Endodermal cell (in vitro differentiated cells): Measurements from ENCODE around the gene NKRF. TPM values are rescaled to one million over a fixed set of nuclear protein-coding genes. Genes with fewer than 3 reads are reported as not detected.

Experiments used
- DNase-seq: peaks from one replicate; pipeline ENCODE4 v3.0.0-alpha.2; 2017
- H3K27ac ChIP-seq: 2 replicates; pipeline ENCODE4 v1.5.1; 2013; ENCODE audit warnings: mild to moderate bottlenecking, low read depth, low read length, moderate library complexity
- H3K27me3 ChIP-seq: 2 replicates; pipeline ENCODE4 v1.6.1; 2013; ENCODE audit warnings: mild to moderate bottlenecking, low read length, moderate library complexity; ENCODE audit not compliant: insufficient read depth, control insufficient read depth, poor library complexity, severe bottlenecking
- H3K36me3 ChIP-seq: 2 replicates; pipeline ENCODE4 v1.7.0; 2013; ENCODE audit warnings: mild to moderate bottlenecking, low read length, moderate library complexity; ENCODE audit not compliant: control insufficient read depth, insufficient read depth
- H3K4me1 ChIP-seq: one replicate; pipeline ENCODE4 v1.7.0; 2013; ENCODE audit warnings: low read length; ENCODE audit not compliant: control insufficient read depth, insufficient read depth
- H3K4me3 ChIP-seq: 2 replicates; pipeline ENCODE4 v1.5.1; 2013; ENCODE audit warnings: mild to moderate bottlenecking, low read length, moderate library complexity
- H3K9ac ChIP-seq: 2 replicates; pipeline ENCODE4 v1.6.1; 2013; ENCODE audit warnings: mild to moderate bottlenecking, low read length, moderate library complexity; ENCODE audit not compliant: poor library complexity, severe bottlenecking; ENCODE audit errors: extremely low read depth
- H3K9me3 ChIP-seq: 2 replicates; pipeline ENCODE4 v1.6.1; 2013; ENCODE audit warnings: mild to moderate bottlenecking, low read length, moderate library complexity; ENCODE audit not compliant: control insufficient read depth
- H3K27ac Mint-ChIP-seq: 2 replicates; pipeline ENCODE4 v1.8.0; 2020; ENCODE audit warnings: mixed read lengths
- H3K27me3 Mint-ChIP-seq: 2 replicates; pipeline ENCODE4 v1.8.0; 2021; ENCODE audit warnings: mild to moderate bottlenecking, mixed read lengths; ENCODE audit not compliant: insufficient read depth
- H3K36me3 Mint-ChIP-seq: 2 replicates; pipeline ENCODE4 v1.8.0; 2020; ENCODE audit warnings: low read depth, mixed read lengths
- H3K4me1 Mint-ChIP-seq: 2 replicates; pipeline ENCODE4 v1.8.0; 2020; ENCODE audit warnings: mixed read lengths
- H3K4me3 Mint-ChIP-seq: 2 replicates; pipeline ENCODE4 v1.8.0; 2020; ENCODE audit warnings: mild to moderate bottlenecking, moderate library complexity, mixed read lengths
- H3K9me3 Mint-ChIP-seq: 2 replicates; pipeline ENCODE4 v1.8.0; 2020; ENCODE audit warnings: mild to moderate bottlenecking, mixed read lengths
- CTCF ChIP-seq: fragments of 200-600 bp; sonication (generic); conservative IDR thresholded peaks from 2 replicates; pipeline ENCODE4 v1.5.0; 2021; ENCODE audit warnings: antibody characterized with exemption, mild to moderate bottlenecking
- WGBS, 2 experiments: methylation state at CpG; one replicate each; pipeline versions ENCODE4 v1.1.5 to v1.1.7; 2013; ENCODE audit warnings: missing lambda C conversion rate in 2 of 2, mixed read lengths in 1 of 2; ENCODE audit not compliant: insufficient coverage in 1 of 2, insufficient read length in 1 of 2; 5-methylcytosine and 5-hydroxymethylcytosine counted together
- microRNA-seq: library from miRNA; unstranded; fragments of <30 nt; microRNA quantifications from one replicate; pipeline ENCODE4 v1.2.0, GENCODE V29; 2020; ENCODE audit warnings: borderline microRNAs expressed
- total RNA-seq, 2 donors: library from RNA; stranded (reverse); fragmentation: NEBNext Ultra II Directional in 1 of 2; extraction: Animal tissue kit (Norgen Biotek cat#: 25700) in 1 of 2; gene quantifications; 2 replicates in 1 of 2; 3 replicates in 1 of 2; pipeline ENCODE4 v1.2.1, GENCODE V29; 2021

Gene NKRF
- total RNA-seq, 2 donors from 2014 or later, result 14.3 to 15.8 TPM

GRCh38 chrX:119549327-119550016 lies 56.8 kb downstream of the NKRF start:
- no peak overlapping the region for H3K4me3 Mint-ChIP-seq
- no peak for TF ChIP-seq CTCF
- Histone ChIP-seq H3K9me3 (no peaks in the 10 kb centered on the region), H3K9ac (no peak overlapping the region), H3K4me3 (no peak overlapping the region), H3K4me1 (no peaks in the 10 kb centered on the region), H3K27me3 (no peaks in the 10 kb centered on the region), H3K36me3 (no peaks in the 10 kb centered on the region), H3K27ac (no peak overlapping the region)
- WGBS, 2 experiments, result 76 to 86% methylated on average over 2 to 6 of the region's 7 CpGs
- H3K36me3 Mint-ChIP-seq, result peaks cover 17% of the 10 kb centered on the region
- H3K27ac Mint-ChIP-seq, result no peak overlapping the region
- DNase-seq, result no peak
- no peaks in the 10 kb centered on the region for H3K27me3 Mint-ChIP-seq
- H3K9me3 Mint-ChIP-seq, result peaks cover 53% of the 10 kb centered on the region
- H3K4me1 Mint-ChIP-seq, result no peaks in the 10 kb centered on the region

GRCh38 chrX:119541188-119541587 lies 65.0 kb downstream of the NKRF start:
- Histone ChIP-seq H3K27ac (no peak overlapping the region), H3K4me1 (no peaks in the 10 kb centered on the region), H3K27me3 (no peaks in the 10 kb centered on the region), H3K36me3 (peaks cover 8% of the 10 kb centered on the region), H3K4me3 (no peak overlapping the region), H3K9me3 (no peaks in the 10 kb centered on the region), H3K9ac (no peak overlapping the region)
- Mint-ChIP-seq H3K4me3 (no peak overlapping the region), H3K9me3 (peaks cover 37% of the 10 kb centered on the region), H3K36me3 (peaks cover 26% of the 10 kb centered on the region), H3K27ac (peak overlapping the region; percentile 7), H3K27me3 (no peaks in the 10 kb centered on the region), H3K4me1 (no peaks in the 10 kb centered on the region)
- no peak for TF ChIP-seq CTCF
- DNase-seq, result peak; percentile 64
- WGBS, 2 experiments, result 81 to 100% methylated on average over 1 to 4 of the region's 4 CpGs

GRCh38 chrX:119539872-119540271 lies 66.4 kb downstream of the NKRF start:
- WGBS, 2 experiments, result 64% methylated on average over 2 of the region's 2 CpGs; no CpG with 5 or more reads in 1 of the 2 experiments
- peaks cover 41% of the 10 kb centered on the region for H3K9me3 Mint-ChIP-seq
- peaks cover 26% of the 10 kb centered on the region for H3K36me3 Mint-ChIP-seq
- Histone ChIP-seq H3K4me3 (no peak overlapping the region), H3K36me3 (peaks cover 8% of the 10 kb centered on the region), H3K27me3 (no peaks in the 10 kb centered on the region), H3K4me1 (no peaks in the 10 kb centered on the region), H3K9ac (no peak overlapping the region), H3K9me3 (no peaks in the 10 kb centered on the region), H3K27ac (no peak overlapping the region)
- H3K27ac Mint-ChIP-seq, result no peak overlapping the region
- peak; percentile 55 for TF ChIP-seq CTCF
- no peak overlapping the region for H3K4me3 Mint-ChIP-seq
- H3K27me3 Mint-ChIP-seq, result no peaks in the 10 kb centered on the region
- H3K4me1 Mint-ChIP-seq, result no peaks in the 10 kb centered on the region
- DNase-seq, result peak; percentile 49

Small RNA genes within 50 kb of the gene (microRNA-seq; reads per million reads assigned to microRNA genes)
- gene MIR766, result 6.8 reads per million, percentile 41 among the genes with 10 or more reads in this experiment

Other genes with a start within 250 kb of the NKRF start
- gene SLC25A43, start 207.1 kb downstream of the NKRF start, total RNA-seq, result 1 to 10 TPM; 4.4 to 4.9 TPM
- gene SLC25A5, start 138.0 kb downstream of the NKRF start, total RNA-seq, result 100 to 1,000 TPM; 321 TPM
- 10 to 100 TPM; 18.7 to 19.8 TPM for gene STEEP1, start 41.0 kb downstream of the NKRF start, total RNA-seq
- 10 to 100 TPM; 59.7 to 64.0 TPM for gene UBE2A, start 31.9 kb downstream of the NKRF start, total RNA-seq
- gene SEPTIN6, start 86.7 kb upstream of the NKRF start, total RNA-seq, result 10 to 100 TPM; 11.5 to 18.7 TPM
- gene SOWAHD, start 152.2 kb upstream of the NKRF start, total RNA-seq, result 1 to 10 TPM; 1.7 to 2.7 TPM
- gene RPL39, start 185.2 kb upstream of the NKRF start, total RNA-seq, result 1,000 to 10,000 TPM; 1,848 to 1,992 TPM
- 10 to 100 TPM; 19.0 to 21.9 TPM for gene UPF3B, start 246.5 kb upstream of the NKRF start, total RNA-seq